GM18508 (cell line): ENCODE data around the gene SLC25A36.

Source experiments
- ATAC-seq: cut with Tn5 transposase; IDR thresholded peaks from one replicate; pipeline ENCODE4 v1.9.1; 2021; ENCODE audit warnings: moderate number of reproducible peaks; ENCODE audit not compliant: insufficient read depth, unreplicated experiment

SLC25A36 gene, protein sequence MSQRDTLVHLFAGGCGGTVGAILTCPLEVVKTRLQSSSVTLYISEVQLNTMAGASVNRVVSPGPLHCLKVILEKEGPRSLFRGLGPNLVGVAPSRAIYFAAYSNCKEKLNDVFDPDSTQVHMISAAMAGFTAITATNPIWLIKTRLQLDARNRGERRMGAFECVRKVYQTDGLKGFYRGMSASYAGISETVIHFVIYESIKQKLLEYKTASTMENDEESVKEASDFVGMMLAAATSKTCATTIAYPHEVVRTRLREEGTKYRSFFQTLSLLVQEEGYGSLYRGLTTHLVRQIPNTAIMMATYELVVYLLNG

DNA sequence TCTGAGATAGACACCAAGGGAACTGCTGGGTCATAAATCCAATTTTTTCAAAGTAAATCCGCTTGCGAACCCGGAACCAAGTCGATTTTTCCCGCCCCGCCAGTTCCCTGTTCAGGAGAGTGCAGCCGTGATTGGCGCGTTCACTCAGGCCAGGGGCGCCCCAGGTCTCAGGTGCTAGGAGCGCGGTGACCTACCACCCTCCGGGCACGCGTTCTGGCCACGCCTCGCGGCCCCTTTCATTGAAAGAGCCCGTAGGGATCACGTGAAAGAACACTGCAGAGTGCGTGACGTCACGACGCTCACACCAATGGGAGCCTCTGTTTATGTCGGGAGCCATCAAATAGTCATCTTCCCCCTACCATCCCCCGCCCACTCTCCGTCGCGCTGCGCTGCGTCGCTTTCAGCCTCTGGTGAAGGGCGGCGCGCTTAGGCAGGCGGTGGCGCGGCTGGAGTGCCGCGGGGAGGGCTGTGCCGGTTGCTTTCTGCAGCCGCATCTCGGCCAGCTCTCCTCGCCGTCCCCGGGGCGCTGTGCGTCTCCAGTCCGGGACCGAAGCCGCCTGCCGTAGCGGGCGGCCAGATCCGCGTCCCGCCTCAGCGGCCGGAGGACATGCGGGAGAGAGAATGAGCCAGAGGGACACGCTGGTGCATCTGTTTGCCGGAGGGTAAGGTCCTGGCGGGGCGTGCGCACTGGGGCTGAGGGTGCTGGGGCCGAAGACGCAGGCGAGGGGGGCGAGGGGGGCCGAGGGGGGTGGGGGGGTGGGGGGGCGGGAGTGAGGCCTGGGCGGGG is at the start of gene SLC25A36:
SLC25A36 (plus strand) TSS at position 403 of the 787 bp plus-strand sequence; CDS start at position 622, 219 bp downstream.
- peak; percentile 95 for ATAC-seq

DNA sequence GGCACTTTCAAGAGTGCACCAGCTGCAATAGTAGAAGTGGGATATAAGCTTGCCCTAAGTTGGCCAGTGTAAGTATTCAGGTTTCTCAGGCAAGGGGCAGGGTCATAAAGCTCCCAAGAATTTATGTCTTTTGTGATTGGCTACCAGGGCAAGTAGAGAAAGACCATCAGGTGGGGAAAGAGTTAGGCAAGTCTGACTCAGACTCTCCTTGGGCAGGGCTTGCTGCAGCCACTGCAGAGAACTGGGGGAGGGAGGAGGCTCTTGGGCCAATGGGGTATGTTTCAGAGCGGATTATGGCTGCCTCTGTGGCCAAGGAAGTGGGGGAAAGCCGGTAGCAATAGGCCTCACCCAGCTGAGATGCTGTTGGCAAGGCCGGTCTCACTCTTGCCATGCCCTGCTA is 44.6 kb upstream of the SLC25A36 start:
- ATAC-seq, result no peak

DNA sequence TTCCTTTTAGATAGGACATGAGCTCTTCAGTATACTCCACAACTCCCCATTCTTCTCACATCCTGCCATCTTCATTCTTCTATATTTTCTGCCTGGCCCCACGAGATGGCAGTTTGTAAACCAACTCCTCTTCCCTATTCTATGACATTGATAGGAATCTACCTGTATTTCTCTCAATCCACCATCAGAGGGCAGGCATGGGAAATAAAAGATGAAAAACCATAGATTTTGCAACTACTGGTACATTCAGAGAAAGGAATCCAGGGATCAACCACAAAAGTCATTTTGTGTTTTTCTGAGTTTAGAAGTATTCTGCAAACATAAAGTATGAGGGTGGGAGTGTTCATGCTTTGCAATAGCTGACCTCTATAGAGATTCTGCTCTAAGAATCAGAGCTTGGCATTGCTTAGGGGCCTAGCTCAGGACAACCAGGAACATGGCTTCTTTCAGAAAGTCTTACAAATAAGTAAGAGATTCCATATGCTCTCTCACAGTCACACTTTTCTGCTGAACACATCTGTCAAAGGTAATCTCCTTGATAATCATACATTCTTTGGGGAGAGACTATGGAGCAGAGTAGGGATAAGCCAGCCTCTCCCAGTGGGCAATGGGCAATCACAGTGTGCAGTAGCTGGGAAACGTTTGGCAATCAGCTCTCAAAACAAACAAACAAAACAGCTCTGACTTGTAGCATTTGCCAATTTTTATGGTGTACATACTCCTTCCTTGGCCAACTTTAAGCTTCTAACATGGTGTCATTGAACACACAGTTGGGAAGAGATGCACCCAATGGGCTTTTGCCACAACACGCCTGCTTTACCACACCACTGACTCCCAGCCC is 43.1 kb upstream of the SLC25A36 start:
- ATAC-seq, result no peak

DNA sequence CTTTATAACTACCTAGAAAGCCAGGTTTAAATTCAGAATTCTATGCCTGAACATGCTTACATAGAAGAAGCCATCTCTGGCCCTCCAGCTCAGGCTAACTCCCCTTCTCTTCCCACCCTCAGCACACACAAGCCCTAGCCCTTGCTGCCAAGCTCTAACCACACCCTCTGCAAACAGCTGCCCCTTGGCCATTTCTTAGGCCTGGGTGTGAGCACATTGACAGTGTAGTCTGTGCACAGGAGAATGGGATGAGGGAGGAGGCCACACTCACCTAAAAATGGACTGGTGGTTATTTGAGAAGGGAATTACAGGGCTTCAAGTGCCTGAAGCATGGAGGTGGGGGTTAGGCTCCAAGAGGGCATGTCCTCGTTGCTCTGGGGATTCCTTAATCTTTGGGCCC is 42.3 kb upstream of the SLC25A36 start:
- no peak for ATAC-seq

DNA sequence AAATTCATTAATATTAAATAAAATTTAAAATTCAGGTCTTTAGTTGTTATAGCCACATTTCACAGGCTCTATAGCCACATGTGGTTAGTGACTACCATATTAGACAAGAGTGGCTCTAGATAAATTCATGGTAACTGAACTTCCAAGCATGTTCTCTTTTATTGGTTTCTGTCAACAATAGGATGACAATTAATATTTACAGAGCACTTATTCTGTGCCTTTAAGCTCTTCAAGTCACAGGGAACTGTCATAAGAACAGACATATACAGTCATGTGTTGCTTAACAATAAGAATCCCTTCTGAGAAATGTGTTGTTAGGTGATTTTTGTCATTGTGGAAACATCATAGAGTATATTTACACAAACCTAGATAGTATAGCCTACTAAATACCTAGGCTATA is 38.8 kb upstream of the SLC25A36 start:
- ATAC-seq, result no peak

DNA sequence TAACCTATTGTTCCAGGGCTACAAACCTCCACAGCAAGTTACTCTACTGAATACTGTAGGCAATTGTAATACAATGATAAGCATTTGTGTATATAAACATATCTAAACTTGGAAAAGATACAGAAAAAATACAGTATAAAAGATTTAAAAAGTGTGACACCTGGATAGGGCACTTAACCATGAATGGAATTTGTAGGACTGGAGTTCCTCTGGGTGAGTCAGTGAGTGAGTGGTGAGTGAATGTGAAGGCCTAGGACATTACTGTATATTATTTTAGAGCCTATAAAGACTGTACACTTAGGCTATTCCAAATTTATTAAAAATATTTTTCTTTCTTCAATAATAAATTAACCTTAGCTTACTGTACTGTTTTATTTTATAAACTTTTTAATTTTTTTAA is 38.4 kb upstream of the SLC25A36 start:
- no peak for ATAC-seq

DNA sequence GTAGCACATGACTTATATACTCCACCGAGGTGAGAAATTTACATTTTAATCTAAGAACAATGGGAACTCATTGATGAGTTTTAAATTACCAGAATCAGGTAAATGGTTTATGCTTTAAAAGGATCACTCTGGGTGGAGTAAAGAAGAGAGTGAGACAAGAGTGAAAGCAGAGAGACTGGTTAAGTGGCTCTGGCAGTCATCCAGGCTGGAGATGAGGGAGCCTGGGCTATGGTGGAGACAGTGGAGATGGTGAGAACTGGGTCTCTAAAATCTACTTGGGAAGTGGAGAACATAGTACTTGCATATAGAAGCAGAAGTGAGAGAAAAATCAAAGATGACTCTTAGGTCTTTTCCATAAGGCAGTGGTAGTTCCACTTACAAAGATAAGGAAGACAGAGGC is 37.1 kb upstream of the SLC25A36 start:
- ATAC-seq, result no peak

DNA sequence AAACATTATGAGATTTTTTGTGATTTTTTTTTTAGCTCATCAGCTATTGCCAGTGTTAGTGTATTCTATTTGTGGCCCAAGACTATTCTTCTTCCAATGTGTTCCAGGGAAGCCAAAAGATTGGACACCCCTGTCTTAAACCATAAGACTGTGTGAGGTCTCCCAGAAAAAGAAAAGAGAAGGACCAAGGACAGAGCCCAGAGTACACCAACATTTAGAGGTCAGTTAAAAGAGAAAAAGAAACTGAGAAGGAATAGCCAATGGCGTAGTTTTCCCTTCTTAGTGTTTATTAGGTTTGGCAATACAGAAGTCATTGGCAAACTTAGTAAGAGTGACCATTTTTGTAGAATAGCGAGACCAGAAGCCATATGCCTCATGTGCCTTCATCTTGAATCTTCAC is 36.1 kb upstream of the SLC25A36 start:
- no peak for ATAC-seq

DNA sequence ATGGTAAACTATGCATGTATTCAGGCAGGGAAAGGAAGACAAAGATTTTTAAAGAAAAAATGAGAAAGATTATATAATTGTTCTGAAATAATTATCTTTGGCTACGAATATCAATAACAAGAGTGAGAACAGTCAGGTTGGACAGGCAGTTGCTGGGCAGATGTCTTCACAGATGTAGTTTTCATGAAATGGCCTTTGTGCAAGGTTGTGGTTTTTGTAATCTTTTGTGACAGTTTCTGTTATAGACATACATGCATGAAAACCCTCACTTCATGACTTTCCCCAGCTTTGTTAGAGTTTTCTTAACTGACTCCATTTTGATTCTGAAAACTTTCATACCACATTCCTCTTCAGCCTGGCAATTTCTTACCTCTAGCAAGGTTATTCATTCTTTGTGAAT is 34.9 kb upstream of the SLC25A36 start:
- no peak for ATAC-seq

DNA sequence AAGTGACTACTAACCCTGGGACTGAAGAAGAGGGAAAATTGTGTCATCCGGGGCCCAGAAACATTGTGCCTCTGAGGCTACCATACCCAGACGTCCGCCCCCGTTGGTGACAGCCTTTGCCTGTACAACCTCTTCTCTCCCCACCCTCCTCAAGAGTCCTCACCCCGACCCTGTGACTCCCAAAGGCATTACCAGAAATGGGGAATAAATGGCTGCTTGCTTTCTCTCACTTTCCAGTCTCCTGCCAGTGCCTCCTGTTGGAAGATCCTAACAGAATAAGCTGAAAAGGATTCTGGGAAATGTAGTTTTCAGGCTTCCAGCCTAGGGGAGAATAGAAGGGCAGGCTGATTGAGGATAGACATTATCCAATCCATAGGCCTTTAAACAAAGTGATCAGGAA is 30.8 kb upstream of the SLC25A36 start:
- ATAC-seq, result no peak

DNA sequence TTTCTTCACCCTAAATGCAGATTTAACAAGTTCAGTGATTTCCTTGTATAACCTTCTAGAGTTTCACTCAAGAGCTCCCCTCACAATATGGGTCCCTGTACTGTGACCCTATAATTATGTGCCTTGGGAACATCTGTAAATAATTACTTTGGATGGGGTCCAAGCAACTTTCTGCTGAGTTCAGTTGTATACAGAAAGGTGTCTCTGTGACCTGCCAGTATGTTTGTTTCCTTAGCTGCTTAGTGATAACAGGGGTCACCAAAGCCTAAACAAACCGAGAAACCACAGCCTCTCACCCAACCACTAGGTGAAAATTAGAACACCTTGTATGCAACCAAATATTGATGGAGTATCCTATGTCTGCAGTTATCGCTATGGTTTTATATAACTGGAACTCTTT is 29.8 kb upstream of the SLC25A36 start:
- no peak for ATAC-seq

DNA sequence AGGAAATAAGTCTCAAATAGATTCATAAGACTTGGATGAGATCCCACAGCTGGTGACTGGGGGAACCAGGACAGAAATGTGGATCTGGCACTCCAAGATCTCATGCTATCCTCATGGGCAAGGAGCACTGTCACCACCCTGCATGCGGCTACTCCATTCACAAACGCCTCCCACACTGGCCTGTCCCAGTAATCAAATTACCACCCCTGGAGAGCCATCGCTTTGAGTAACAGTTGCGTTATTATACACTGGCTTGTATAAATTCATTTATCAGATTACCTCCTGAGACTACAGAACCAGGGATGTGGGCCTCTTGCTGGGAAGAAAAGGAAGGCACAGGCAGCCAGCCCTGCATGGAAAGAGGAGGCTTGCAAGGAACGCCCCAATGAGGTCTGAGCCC is 27.9 kb upstream of the SLC25A36 start:
- no peak for ATAC-seq

DNA sequence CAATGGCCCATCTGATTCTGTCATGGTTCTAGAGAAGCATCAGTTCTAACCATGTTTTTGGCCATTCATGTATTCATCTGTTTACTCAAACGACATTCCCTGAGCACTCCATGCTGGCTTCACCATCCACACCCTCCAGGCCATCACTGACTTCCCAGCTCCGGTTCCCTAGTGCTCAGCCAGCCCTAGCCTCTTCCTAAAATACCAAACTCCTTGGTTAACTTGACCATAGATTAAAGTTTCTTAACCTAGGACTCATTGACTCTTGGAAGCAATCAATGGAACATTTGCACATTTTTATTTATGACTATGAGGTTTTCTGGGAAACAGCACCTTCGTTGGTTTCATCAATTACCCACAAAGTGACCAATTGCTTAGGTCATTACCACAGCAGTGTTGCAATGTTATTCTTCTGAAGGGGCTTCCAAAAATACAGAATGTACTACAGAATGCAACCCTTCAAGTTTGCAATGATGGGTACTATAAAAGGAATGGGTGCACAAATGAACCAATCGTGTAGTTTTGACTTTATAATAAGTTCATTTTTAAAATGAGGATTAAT is 27.2 kb upstream of the SLC25A36 start:
- no peak for ATAC-seq

DNA sequence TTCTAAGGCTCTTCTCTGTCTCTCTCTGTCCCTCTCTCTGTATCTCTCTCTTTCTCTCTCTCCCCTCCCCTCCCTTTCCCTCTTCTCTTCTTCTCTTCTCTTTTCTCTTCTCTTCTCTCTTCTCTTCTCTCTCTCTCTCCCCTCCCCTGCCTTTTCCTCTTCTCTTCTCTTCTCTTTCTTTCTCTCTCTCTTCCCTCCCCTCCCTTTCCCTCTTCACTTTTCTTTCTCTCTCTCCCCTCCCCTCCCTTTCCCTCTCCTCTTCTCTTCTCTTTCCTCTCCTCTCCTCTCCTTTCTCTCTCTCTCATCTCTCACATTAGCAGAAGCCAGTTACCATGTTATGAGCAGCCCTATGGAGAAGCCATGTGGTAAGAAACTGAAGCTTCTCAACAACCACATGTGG is 25.0 kb upstream of the SLC25A36 start:
- ATAC-seq, result no peak

DNA sequence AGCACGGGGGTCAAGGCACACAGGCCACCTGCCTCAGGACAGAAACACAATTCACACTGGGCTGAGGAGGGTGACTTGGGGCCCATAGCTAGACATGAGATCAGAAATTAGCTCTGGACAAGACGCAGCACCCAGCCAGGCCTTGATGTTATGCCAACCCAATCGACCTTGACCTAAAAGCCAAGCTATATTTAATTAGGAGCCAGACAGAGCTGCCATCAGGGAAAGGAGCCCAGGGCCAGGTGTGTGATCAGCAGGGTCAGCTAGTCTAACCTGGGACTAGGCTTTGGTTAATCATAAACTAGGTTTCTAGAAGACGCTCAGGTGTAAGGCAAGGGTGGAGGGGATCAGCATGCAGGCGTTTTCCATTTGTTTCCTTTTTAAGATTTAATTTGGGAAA is 23.9 kb upstream of the SLC25A36 start:
- ATAC-seq, result no peak

DNA sequence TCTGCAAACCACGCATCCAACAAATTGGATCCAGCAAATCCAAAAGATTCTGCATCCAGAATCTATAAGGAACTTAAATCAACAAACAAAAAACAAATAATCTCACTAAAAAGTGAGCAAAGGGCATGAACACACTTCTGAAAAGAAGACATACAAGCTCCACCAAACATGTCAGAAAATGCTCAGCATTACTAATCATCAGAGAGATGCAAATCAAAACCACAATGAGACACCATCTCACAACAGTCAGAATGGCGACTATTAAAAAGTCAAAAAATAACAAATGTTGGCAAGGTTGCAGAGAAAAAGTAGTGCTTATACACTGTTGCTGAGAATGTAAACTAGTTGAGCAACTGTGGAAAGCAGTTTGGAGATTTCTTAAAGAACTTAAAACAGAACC is 21.6 kb upstream of the SLC25A36 start:
- ATAC-seq, result no peak

DNA sequence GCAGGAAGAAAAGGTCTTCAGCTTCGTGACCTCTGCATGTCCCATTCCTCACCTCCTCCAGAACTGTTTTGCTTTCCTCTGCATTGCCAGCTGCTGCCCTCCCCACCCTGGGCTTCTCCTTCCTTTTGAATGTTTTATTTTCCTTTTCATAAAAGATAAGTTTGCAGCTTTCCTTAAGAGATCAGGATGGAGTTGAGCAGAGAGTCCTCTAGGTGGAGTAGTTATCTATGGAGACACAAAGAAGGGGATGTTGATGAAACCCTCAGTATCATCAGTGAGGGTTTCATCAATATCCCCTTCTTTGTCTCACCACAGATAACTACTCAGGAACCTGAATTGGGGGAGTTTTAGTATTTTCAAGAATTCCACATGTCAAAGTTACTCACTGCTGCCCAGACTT is 19.0 kb upstream of the SLC25A36 start:
- ATAC-seq, result no peak

DNA sequence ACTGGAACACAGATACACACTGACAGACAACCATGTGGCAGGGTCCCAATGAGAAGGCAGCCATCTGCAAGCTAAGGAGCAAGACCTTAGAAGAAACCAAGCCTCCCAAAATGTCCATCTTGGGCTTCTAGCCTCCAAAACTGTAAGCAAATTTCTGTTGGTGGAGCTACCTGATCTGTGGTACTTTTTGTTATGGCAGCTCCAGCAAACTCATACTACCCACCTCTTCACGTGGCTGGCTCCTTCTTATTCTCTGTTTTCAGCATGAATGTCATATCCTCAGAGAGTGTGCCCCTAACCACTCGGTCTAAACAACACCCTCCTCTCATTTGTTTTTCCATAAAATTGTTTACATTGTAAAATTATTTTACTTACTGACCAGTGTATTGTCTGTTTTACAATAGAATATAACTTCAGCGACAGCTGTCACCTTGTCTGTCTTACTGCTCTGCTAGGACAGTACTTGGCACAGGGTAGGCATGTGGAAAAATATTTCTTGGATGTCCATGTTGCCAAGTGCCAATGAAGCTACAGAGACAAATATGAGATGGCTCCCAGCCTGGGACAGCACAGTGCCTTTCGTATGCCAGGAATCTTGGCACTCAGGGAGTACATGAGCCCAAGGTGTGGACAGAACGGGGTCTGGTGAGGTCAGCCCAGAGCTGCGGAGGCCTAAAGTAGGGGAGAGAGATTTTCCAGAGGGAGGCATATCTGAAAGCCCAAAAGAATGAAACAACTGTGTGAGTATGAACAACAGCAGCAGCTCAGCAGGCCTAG is 17.4 kb upstream of the SLC25A36 start:
- no peak for ATAC-seq

DNA sequence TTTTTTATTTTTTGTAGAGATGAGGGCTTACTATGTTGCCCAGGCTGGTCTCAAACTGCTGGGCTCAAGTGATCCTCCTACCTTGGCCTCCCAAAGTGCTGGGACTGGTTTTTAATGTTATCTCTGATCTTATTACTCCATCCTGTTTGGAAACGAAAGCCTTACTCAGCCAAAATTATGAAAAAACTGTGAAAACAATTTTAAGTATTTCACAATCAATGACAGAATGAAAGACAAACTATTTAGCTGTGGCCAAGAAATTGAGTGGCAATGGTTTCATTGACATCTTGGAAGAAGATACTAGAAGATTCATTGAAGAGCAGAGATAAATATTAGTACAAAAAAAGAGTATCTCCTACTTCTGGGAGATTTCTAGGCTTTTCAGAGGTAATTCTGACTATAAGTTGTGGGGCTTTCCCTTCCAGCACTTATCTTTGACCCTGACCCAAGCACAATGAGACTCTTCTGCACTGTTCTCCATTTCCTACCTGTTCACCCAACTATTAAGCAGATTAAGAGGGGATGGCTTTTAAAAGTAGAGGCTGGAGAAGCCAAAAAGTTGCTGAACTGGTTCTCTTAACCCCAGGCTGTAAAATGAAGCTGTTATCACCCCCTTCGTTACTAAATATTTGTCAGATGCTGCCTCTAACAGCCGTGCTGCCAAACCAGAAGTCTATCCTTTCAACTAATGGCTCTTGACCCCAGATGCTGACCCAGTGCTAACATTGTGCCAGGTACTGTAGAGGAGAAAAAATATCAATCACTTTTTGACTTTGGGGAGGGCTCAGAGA is 14.2 kb upstream of the SLC25A36 start:
- ATAC-seq, result no peak
